Measurements from ENCODE around the gene STX8.

GRCh38 chr17:9233271-9233599 lies 342.4 kb downstream of the STX8 start:
- TF ChIP-seq POLR2A (IDR thresholded peaks at IDR 0.05; ENCODE audit: borderline replicate concordance, extremely low read depth, insufficient read depth, insufficient read length) (no peak), POLR2AphosphoS5 (IDR thresholded peaks at IDR 0.05; ENCODE audit: low read depth, low read length) (no peak), RAD21 (IDR thresholded peaks at IDR 0.05; ENCODE audit: low read depth) (no peak), ATF3 (IDR thresholded peaks at IDR 0.05) (no peak), YY1 (IDR thresholded peaks at IDR 0.05; ENCODE audit: extremely low read depth, insufficient replicate concordance, low read depth, low read length) (no peak), EZH2 (IDR thresholded peaks at IDR 0.05) (no peak), CEBPB (IDR thresholded peaks at IDR 0.05; ENCODE audit: low read depth) (no peak)
- TF ChIP-seq, protein P1, sequence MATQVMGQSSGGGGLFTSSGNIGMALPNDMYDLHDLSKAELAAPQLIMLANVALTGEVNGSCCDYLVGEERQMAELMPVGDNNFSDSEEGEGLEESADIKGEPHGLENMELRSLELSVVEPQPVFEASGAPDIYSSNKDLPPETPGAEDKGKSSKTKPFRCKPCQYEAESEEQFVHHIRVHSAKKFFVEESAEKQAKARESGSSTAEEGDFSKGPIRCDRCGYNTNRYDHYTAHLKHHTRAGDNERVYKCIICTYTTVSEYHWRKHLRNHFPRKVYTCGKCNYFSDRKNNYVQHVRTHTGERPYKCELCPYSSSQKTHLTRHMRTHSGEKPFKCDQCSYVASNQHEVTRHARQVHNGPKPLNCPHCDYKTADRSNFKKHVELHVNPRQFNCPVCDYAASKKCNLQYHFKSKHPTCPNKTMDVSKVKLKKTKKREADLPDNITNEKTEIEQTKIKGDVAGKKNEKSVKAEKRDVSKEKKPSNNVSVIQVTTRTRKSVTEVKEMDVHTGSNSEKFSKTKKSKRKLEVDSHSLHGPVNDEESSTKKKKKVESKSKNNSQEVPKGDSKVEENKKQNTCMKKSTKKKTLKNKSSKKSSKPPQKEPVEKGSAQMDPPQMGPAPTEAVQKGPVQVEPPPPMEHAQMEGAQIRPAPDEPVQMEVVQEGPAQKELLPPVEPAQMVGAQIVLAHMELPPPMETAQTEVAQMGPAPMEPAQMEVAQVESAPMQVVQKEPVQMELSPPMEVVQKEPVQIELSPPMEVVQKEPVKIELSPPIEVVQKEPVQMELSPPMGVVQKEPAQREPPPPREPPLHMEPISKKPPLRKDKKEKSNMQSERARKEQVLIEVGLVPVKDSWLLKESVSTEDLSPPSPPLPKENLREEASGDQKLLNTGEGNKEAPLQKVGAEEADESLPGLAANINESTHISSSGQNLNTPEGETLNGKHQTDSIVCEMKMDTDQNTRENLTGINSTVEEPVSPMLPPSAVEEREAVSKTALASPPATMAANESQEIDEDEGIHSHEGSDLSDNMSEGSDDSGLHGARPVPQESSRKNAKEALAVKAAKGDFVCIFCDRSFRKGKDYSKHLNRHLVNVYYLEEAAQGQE (IDR thresholded peaks at IDR 0.05; ENCODE audit: low read depth), result no peak
- TF ChIP-seq, protein P2, sequence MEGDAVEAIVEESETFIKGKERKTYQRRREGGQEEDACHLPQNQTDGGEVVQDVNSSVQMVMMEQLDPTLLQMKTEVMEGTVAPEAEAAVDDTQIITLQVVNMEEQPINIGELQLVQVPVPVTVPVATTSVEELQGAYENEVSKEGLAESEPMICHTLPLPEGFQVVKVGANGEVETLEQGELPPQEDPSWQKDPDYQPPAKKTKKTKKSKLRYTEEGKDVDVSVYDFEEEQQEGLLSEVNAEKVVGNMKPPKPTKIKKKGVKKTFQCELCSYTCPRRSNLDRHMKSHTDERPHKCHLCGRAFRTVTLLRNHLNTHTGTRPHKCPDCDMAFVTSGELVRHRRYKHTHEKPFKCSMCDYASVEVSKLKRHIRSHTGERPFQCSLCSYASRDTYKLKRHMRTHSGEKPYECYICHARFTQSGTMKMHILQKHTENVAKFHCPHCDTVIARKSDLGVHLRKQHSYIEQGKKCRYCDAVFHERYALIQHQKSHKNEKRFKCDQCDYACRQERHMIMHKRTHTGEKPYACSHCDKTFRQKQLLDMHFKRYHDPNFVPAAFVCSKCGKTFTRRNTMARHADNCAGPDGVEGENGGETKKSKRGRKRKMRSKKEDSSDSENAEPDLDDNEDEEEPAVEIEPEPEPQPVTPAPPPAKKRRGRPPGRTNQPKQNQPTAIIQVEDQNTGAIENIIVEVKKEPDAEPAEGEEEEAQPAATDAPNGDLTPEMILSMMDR (IDR thresholded peaks at IDR 0.05 in 2 of 3, conservative IDR thresholded peaks at IDR 0.05 in 1 of 3; ENCODE audit: borderline replicate concordance in 1 of 3, insufficient read depth in 1 of 3, low read depth in 2 of 3, low read length in 2 of 3), result no peak
